Mammary epithelial cell (primary cell): Measurements from ENCODE around the gene MTARC2.

Experiments
- EZH2 ChIP-seq: IDR thresholded peaks from 2 replicates; pipeline ENCODE4 v1.6.1; 2012; ENCODE audit warnings: low read length, inconsistent platforms, borderline replicate concordance
- TF ChIP-seq, protein P1 (sequence below), 2 donors: IDR thresholded peaks in 1 of 2; conservative IDR thresholded peaks in 1 of 2; 2 replicates each; pipeline ENCODE4 v1.5.1; 2011 to 2012; ENCODE audit warnings: inconsistent platforms in 2 of 2, low read length in 2 of 2, mild to moderate bottlenecking in 2 of 2, control low read depth in 1 of 2, low read depth in 1 of 2; ENCODE audit not compliant: insufficient read depth in 1 of 2; ENCODE audit errors: extremely low read depth in 1 of 2

DNA sequence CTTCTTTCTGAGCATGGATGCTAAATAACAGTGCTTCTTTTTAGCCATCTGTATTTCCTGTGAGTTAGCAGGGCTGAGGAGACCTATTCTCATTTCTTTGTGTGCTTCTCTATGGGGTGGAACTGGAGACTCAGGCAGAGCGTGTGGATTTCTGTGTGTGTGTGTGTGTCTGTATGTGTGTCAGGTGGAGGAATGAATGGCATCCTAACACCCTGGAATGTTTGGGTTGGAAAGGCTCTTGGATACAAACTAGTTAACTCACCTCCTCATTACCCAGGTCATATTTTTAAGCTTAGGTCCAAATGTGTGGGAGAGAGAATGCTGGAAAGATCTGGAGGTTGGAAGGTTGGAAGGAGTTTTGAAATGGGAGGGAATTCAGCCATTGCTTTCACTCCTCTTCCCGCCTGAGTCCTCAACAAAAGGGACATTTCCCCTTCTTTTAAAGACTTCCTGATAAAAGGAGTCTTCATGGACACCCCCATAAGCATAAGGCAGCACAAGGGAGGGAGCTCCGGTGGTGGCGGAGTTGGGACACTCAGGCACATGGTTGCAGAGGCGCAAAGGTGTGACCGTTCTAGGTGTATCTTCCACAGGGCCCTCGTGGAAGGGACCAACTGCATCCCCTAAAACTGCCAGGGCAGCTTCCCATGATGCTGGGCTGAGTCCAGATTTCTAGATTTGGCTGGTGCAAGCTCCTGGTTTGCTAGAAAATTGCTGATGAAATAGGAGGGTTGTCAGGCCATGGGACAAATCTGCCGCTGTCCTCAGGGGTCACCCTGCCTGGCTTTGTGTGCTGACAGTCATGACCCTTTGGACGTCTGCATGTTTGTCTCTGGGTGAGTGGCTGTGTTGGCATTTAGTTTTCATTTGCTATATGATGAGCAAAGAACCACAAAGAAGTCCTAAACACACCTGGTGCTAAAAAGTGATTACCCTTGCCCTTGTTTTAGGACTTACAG is 76.2 kb downstream of the MTARC2 start:
- TF ChIP-seq, protein P1, sequence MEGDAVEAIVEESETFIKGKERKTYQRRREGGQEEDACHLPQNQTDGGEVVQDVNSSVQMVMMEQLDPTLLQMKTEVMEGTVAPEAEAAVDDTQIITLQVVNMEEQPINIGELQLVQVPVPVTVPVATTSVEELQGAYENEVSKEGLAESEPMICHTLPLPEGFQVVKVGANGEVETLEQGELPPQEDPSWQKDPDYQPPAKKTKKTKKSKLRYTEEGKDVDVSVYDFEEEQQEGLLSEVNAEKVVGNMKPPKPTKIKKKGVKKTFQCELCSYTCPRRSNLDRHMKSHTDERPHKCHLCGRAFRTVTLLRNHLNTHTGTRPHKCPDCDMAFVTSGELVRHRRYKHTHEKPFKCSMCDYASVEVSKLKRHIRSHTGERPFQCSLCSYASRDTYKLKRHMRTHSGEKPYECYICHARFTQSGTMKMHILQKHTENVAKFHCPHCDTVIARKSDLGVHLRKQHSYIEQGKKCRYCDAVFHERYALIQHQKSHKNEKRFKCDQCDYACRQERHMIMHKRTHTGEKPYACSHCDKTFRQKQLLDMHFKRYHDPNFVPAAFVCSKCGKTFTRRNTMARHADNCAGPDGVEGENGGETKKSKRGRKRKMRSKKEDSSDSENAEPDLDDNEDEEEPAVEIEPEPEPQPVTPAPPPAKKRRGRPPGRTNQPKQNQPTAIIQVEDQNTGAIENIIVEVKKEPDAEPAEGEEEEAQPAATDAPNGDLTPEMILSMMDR (conservative IDR thresholded peaks at IDR 0.05 in 1 of 2, IDR thresholded peaks at IDR 0.05 in 1 of 2; ENCODE audit: extremely low read depth in 1 of 2, insufficient read depth in 1 of 2, low read depth in 1 of 2, low read length in 2 of 2): no peak
- no peak for TF ChIP-seq EZH2
